ENCODE data around the gene FOXP1.

FOXP1 gene

DNA sequence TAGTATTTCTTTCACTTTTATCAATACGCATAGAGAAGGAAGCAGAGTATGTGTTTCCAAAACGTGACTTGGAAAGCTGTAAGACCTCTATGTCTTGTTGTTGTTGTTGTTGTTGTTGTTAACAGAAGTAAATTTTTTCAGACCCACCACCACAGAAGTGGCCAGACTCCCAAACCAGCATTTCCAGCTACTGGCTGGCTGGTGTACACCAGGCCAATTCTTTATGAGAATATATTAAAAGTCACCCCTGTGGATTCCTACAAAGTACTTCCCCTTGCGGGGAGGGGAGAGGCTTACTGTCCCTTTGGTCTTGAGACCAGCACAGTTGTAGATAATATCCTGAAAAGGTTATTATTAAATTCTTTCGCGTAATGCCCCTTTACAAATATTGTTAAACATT, 1.6 kb upstream of the FOXP1 start:
- Histone ChIP-seq H3K9ac (ENCODE audit: low read length) (peak overlapping the region; percentile 96), H3K4me1 (ENCODE audit: insufficient read depth, low read length, severe bottlenecking) (peaks cover 30% of the 10 kb centered on the region), H3K27ac (ENCODE audit: low read depth, low read length, poor library complexity, severe bottlenecking) (peak overlapping the region; percentile 98)

DNA sequence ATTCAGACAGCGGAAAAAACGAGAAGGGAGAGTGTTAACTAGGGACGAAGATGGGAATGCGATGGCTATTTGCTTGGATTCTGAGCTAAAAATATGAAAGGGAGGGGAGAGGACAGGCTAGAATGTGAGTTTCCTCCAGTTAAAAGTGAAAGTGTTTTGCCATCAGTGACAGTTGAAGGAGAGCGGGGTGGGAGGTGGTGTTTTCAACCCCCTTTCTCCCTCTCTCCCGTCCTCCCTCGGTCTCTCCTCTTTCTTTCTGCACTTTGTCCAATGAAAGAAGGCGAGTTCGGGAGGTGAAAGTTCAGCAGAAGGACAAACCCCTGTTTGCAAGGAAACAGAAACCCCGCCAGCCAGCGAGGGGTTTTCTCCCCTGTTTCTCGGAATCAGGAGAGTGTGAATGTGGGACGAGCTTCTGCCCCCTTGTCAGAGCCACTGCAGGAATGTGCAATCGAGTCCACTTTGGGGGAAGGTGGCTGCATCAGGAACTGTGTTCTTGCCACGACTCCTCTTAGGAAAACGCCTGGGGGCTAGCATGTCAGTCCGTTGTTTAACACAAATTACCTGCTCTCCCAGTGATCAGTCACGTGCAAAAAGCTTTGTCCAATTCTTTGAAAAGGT, 975 bp upstream of the FOXP1 start:
- no peak for TF ChIP-seq EZH2 (IDR thresholded peaks at IDR 0.05; ENCODE audit: borderline replicate concordance, low read length)
- TF ChIP-seq, protein P1, sequence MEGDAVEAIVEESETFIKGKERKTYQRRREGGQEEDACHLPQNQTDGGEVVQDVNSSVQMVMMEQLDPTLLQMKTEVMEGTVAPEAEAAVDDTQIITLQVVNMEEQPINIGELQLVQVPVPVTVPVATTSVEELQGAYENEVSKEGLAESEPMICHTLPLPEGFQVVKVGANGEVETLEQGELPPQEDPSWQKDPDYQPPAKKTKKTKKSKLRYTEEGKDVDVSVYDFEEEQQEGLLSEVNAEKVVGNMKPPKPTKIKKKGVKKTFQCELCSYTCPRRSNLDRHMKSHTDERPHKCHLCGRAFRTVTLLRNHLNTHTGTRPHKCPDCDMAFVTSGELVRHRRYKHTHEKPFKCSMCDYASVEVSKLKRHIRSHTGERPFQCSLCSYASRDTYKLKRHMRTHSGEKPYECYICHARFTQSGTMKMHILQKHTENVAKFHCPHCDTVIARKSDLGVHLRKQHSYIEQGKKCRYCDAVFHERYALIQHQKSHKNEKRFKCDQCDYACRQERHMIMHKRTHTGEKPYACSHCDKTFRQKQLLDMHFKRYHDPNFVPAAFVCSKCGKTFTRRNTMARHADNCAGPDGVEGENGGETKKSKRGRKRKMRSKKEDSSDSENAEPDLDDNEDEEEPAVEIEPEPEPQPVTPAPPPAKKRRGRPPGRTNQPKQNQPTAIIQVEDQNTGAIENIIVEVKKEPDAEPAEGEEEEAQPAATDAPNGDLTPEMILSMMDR (IDR thresholded peaks at IDR 0.05; ENCODE audit: low read length): no peak
- Histone ChIP-seq H3K9ac (ENCODE audit: low read length) (peak overlapping the region; percentile 96), H3K27me3 (ENCODE audit: insufficient read depth, low read length) (no peaks in the 10 kb centered on the region), H3K79me2 (ENCODE audit: insufficient read depth, low read length) (peaks cover 20% of the 10 kb centered on the region), H3K4me1 (ENCODE audit: insufficient read depth, low read length, severe bottlenecking) (peaks cover 35% of the 10 kb centered on the region), H3K4me2 (ENCODE audit: low read length) (peak overlapping the region; percentile 86), H3K27ac (ENCODE audit: low read depth, low read length, poor library complexity, severe bottlenecking) (peak overlapping the region; percentile 98), H3K36me3 (ENCODE audit: insufficient read depth, low read length) (peaks cover 20% of the 10 kb centered on the region; the same call in 1 of the 2 replicates), H3K4me3 (ENCODE audit: low read depth, low read length, poor library complexity, severe bottlenecking) (peak overlapping the region; percentile 93), H2AFZ (ENCODE audit: low read length) (no peak overlapping the region), H3K9me3 (ENCODE audit: low read length) (no peaks in the 10 kb centered on the region), H4K20me1 (ENCODE audit: insufficient read depth, low read length) (no peaks in the 10 kb centered on the region), H3K9me2 (ENCODE audit: low read depth, low read length) (no peaks in the 10 kb centered on the region), H3F3A (ENCODE audit: insufficient read depth, low read length) (0 out of 2 replicates have a peak, but pooled peaks cover 3% of the 10 kb centered on the region)

More for the DNA sequence above, 1.6 kb upstream of the FOXP1 start:
- H2AFZ ChIP-seq (ENCODE audit: low read length): no peak overlapping the region
- no peaks in the 10 kb centered on the region for H4K20me1 ChIP-seq (ENCODE audit: insufficient read depth, low read length)
- 0 out of 2 replicates have a peak, but pooled peaks cover 3% of the 10 kb centered on the region for H3F3A ChIP-seq (ENCODE audit: insufficient read depth, low read length)
- peak overlapping the region; percentile 86 for H3K4me2 ChIP-seq (ENCODE audit: low read length)
- H3K27me3 ChIP-seq (ENCODE audit: insufficient read depth, low read length): no peaks in the 10 kb centered on the region
- H3K9me2 ChIP-seq (ENCODE audit: low read depth, low read length): no peaks in the 10 kb centered on the region
- H3K4me3 ChIP-seq (ENCODE audit: low read depth, low read length, poor library complexity, severe bottlenecking): peak overlapping the region; percentile 93
- TF ChIP-seq EZH2 (IDR thresholded peaks at IDR 0.05; ENCODE audit: borderline replicate concordance, low read length): no peak
- TF ChIP-seq, protein P1 (IDR thresholded peaks at IDR 0.05; ENCODE audit: low read length): no peak
- H3K79me2 ChIP-seq (ENCODE audit: insufficient read depth, low read length): peaks cover 14% of the 10 kb centered on the region
- H3K9me3 ChIP-seq (ENCODE audit: low read length): no peaks in the 10 kb centered on the region
- H3K36me3 ChIP-seq (ENCODE audit: insufficient read depth, low read length): peaks cover 20% of the 10 kb centered on the region; the same call in 1 of the 2 replicates

DNA sequence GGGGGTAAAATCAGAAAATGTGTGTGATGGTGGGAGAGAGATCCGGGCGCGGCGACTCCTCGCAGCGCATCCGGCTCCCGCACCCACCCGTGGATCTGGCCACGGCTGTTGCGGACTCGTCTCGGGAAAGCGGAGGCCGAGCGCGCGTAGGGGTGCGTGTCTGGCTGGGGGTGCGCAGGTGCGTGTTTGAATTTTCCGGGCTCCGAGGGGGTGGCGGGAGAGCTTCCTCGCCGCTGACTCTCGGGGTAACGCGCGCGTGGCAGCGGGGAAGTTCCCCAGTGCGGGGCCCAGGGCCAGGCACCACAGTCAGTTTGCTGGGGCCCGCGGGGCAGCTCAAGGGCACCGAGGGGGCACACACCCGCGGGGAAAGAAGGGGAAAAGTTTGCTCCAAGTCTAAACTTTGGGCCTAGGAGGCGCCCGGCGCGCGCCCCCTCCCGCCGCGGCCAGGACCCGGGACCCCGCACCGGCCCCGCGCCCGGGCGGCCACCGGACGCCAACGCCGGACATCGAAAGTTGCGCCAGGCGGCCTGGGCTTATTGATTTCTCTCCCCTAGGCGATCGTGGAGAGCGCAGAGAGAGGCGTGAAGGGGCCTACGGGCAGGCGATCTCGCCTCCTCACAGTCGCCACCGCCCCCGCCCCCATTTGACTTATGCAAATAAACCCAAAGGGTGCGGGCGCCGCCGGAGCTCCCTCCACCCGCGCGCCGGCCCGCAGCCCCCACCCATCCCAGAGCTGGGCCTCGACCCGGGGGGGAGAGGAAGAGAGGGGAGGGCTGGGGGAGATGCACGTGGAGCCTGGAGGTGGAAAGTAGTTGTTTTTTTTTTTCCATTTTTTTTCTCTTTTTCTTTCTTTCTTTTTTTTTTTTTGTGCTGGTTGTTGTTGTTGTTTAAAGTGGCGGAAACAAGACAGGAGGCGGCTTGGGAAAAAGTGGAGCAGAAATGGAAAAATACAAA, 639 bp downstream of the FOXP1 start:
- H3K4me1 ChIP-seq (ENCODE audit: insufficient read depth, low read length, severe bottlenecking): peaks cover 51% of the 10 kb centered on the region
- peaks cover 20% of the 10 kb centered on the region; the same call in 1 of the 2 replicates for H3K36me3 ChIP-seq (ENCODE audit: insufficient read depth, low read length)
- H3K79me2 ChIP-seq (ENCODE audit: insufficient read depth, low read length): peaks cover 37% of the 10 kb centered on the region
- H3K27ac ChIP-seq (ENCODE audit: low read depth, low read length, poor library complexity, severe bottlenecking): peak overlapping the region; percentile 98
- peak overlapping the region; percentile 96 for H3K4me2 ChIP-seq (ENCODE audit: low read length)
- TF ChIP-seq EZH2 (IDR thresholded peaks at IDR 0.05; ENCODE audit: borderline replicate concordance, low read length): no peak
- TF ChIP-seq, protein P1 (IDR thresholded peaks at IDR 0.05; ENCODE audit: low read length): no peak
- peak overlapping the region; percentile 93 for H3K4me3 ChIP-seq (ENCODE audit: low read depth, low read length, poor library complexity, severe bottlenecking)
- no peaks in the 10 kb centered on the region for H3K9me2 ChIP-seq (ENCODE audit: low read depth, low read length)
- H2AFZ ChIP-seq (ENCODE audit: low read length): no peak overlapping the region
- no peaks in the 10 kb centered on the region for H3K27me3 ChIP-seq (ENCODE audit: insufficient read depth, low read length)
- H4K20me1 ChIP-seq (ENCODE audit: insufficient read depth, low read length): no peaks in the 10 kb centered on the region
- H3K9me3 ChIP-seq (ENCODE audit: low read length): no peaks in the 10 kb centered on the region
- H3K9ac ChIP-seq (ENCODE audit: low read length): peak overlapping the region; percentile 96
- H3F3A ChIP-seq (ENCODE audit: insufficient read depth, low read length): 0 out of 2 replicates have a peak, but pooled peaks cover 3% of the 10 kb centered on the region
